Liver (tissue), 9 donors: ENCODE data around the gene GPR132. TPM values are rescaled to one million over a fixed set of nuclear protein-coding genes. Genes with fewer than 3 reads are reported as not detected.

Experiments
- DNase-seq: peaks from one replicate; pipeline ENCODE4 v3.0.0-alpha.2; 2017; ENCODE audit warnings: low spot score
- H3K27ac ChIP-seq, 2 donors: one replicate each; pipeline ENCODE4 v1.7.0; 2013; ENCODE audit warnings: inconsistent platforms in 2 of 2, low read length in 2 of 2, control low read depth in 1 of 2, low read depth in 1 of 2, mild to moderate bottlenecking in 1 of 2
- H3K27me3 ChIP-seq, 4 donors: one replicate each; pipeline versions ENCODE4 v1.6.1 to v1.7.0; 2013; ENCODE audit warnings: low read length in 3 of 4, inconsistent platforms in 1 of 4, mild to moderate bottlenecking in 1 of 4, moderate library complexity in 1 of 4; ENCODE audit not compliant: control insufficient read depth in 4 of 4, insufficient read depth in 4 of 4
- H3K36me3 ChIP-seq, 4 donors: one replicate each; pipeline versions ENCODE4 v1.6.1 to v1.7.0; 2013; ENCODE audit warnings: low read length in 3 of 4, mild to moderate bottlenecking in 3 of 4, low read depth in 1 of 4, moderate library complexity in 1 of 4; ENCODE audit not compliant: control insufficient read depth in 4 of 4, insufficient read depth in 3 of 4
- H3K4me1 ChIP-seq, 4 donors: one replicate each; pipeline versions ENCODE4 v1.6.1 to v1.7.0; 2013; ENCODE audit warnings: low read length in 3 of 4, mild to moderate bottlenecking in 3 of 4, moderate library complexity in 1 of 4; ENCODE audit not compliant: control insufficient read depth in 4 of 4, insufficient read depth in 4 of 4
- H3K4me3 ChIP-seq, 3 donors: one replicate each; pipeline versions ENCODE4 v1.6.1 to v1.7.0; 2013; ENCODE audit warnings: low read length in 3 of 3, control low read depth in 1 of 3, low read depth in 1 of 3, mild to moderate bottlenecking in 1 of 3
- H3K9ac ChIP-seq, 2 donors: one replicate each; pipeline ENCODE4 v1.7.0; 2013; ENCODE audit warnings: low read length in 2 of 2, mild to moderate bottlenecking in 2 of 2, moderate library complexity in 2 of 2, control low read depth in 1 of 2, low read depth in 1 of 2
- H3K9me3 ChIP-seq, 4 donors: one replicate each; pipeline versions ENCODE4 v1.6.1 to v1.7.0; 2013; ENCODE audit warnings: low read length in 3 of 4; ENCODE audit not compliant: control insufficient read depth in 4 of 4
- ATF3 ChIP-seq: IDR thresholded peaks from 2 replicates; pipeline ENCODE4 v1.6.1; 2016; ENCODE audit warnings: antibody characterized with exemption
- CTCF ChIP-seq: fragments of 150-350 bp; IDR thresholded peaks from 2 replicates; pipeline ENCODE4 v1.5.1; 2017; ENCODE audit warnings: improper control_type of control experiment, low read depth, low read length; ENCODE audit not compliant: missing input control
- EGR1 ChIP-seq, 2 donors: IDR thresholded peaks; 2 replicates each; pipeline ENCODE4 v1.6.1; 2016 to 2018; ENCODE audit warnings: antibody characterized with exemption in 2 of 2, low read depth in 2 of 2
- FOXA1 ChIP-seq: IDR thresholded peaks from 2 replicates; pipeline ENCODE4 v1.6.1; 2016; ENCODE audit warnings: antibody characterized with exemption
- FOXA2 ChIP-seq: IDR thresholded peaks from 2 replicates; pipeline ENCODE4 v1.6.1; 2016; ENCODE audit warnings: antibody characterized with exemption
- GABPA ChIP-seq, 2 donors: IDR thresholded peaks in 1 of 2; conservative IDR thresholded peaks in 1 of 2; 2 replicates each; pipeline ENCODE4 v1.6.1; 2016; ENCODE audit warnings: antibody characterized with exemption in 2 of 2, mild to moderate bottlenecking in 1 of 2, moderate library complexity in 1 of 2
- HNF4A ChIP-seq, 2 donors: conservative IDR thresholded peaks; 2 replicates each; pipeline ENCODE4 v1.6.1; 2016; ENCODE audit warnings: antibody characterized with exemption in 2 of 2, mild to moderate bottlenecking in 2 of 2
- HNF4G ChIP-seq: IDR thresholded peaks from 2 replicates; pipeline ENCODE4 v1.6.1; 2016; ENCODE audit warnings: antibody characterized with exemption
- JUND ChIP-seq, 2 donors: IDR thresholded peaks; 2 replicates each; pipeline ENCODE4 v1.6.1; 2016; ENCODE audit warnings: antibody characterized with exemption in 2 of 2
- NR2F2 ChIP-seq: IDR thresholded peaks from 2 replicates; pipeline ENCODE4 v1.6.1; 2016; ENCODE audit warnings: antibody characterized with exemption
- RAD21 ChIP-seq, 2 donors: IDR thresholded peaks; 2 replicates each; pipeline ENCODE4 v1.6.1; 2016; ENCODE audit warnings: antibody characterized with exemption in 2 of 2, mild to moderate bottlenecking in 2 of 2
- REST ChIP-seq: IDR thresholded peaks from 2 replicates; pipeline ENCODE4 v1.6.1; 2016; ENCODE audit warnings: antibody characterized with exemption, mild to moderate bottlenecking
- RXRA ChIP-seq, 2 donors: IDR thresholded peaks; 2 replicates each; pipeline ENCODE4 v1.6.1; 2017 to 2018; ENCODE audit warnings: antibody characterized with exemption in 2 of 2, mild to moderate bottlenecking in 1 of 2
- SP1 ChIP-seq: IDR thresholded peaks from 2 replicates; pipeline ENCODE4 v1.6.1; 2018; ENCODE audit warnings: antibody characterized with exemption, mild to moderate bottlenecking
- TAF1 ChIP-seq: conservative IDR thresholded peaks from 2 replicates; pipeline ENCODE4 v1.6.1; 2016; ENCODE audit warnings: antibody characterized with exemption, mild to moderate bottlenecking
- YY1 ChIP-seq: IDR thresholded peaks from 2 replicates; pipeline ENCODE4 v1.6.1; 2016; ENCODE audit warnings: antibody characterized with exemption, mild to moderate bottlenecking
- WGBS: extraction: QIAGEN DNeasy Blood & Tissue Kit; methylation state at CpG from one replicate; pipeline ENCODE4 v1.1.7; 2013; 5-methylcytosine and 5-hydroxymethylcytosine counted together
- polyA plus RNA-seq, 2 donors: library from polyadenylated mRNA; stranded (reverse) in 1 of 2; unstranded in 1 of 2; fragments of 200-250 nt in 1 of 2; fragments of >200 nt in 1 of 2; fragmentation: Nextera tagmentation in 1 of 2; extraction: Ambion mirVana in 1 of 2; gene quantifications; one replicate each; pipeline versions ENCODE4 v1.2.1 to v1.2.3, GENCODE V29; 2013 to 2015
- total RNA-seq, 2 donors: library from RNA; depleted of rRNA; stranded (reverse); fragments of >200 nt; gene quantifications; one replicate each; pipeline ENCODE4 v1.2.3, GENCODE V29; 2014
- TF ChIP-seq, protein P1 (sequence below): IDR thresholded peaks from 2 replicates; pipeline ENCODE4 v1.6.1; 2016; ENCODE audit warnings: antibody characterized with exemption
- TF ChIP-seq, protein P2 (sequence below): IDR thresholded peaks from 2 replicates; pipeline ENCODE4 v1.6.1; 2016; ENCODE audit warnings: antibody characterized with exemption
- donor health status: healthy.
- donor health status: healthy.
- donor health status: healthy.
- donor health status: healthy.
- donor health status: healthy.

The GPR132 gene
- total and polyA plus RNA-seq, 4 donors: 0.32 to 1.2 (median 0.75) TPM

DNA sequence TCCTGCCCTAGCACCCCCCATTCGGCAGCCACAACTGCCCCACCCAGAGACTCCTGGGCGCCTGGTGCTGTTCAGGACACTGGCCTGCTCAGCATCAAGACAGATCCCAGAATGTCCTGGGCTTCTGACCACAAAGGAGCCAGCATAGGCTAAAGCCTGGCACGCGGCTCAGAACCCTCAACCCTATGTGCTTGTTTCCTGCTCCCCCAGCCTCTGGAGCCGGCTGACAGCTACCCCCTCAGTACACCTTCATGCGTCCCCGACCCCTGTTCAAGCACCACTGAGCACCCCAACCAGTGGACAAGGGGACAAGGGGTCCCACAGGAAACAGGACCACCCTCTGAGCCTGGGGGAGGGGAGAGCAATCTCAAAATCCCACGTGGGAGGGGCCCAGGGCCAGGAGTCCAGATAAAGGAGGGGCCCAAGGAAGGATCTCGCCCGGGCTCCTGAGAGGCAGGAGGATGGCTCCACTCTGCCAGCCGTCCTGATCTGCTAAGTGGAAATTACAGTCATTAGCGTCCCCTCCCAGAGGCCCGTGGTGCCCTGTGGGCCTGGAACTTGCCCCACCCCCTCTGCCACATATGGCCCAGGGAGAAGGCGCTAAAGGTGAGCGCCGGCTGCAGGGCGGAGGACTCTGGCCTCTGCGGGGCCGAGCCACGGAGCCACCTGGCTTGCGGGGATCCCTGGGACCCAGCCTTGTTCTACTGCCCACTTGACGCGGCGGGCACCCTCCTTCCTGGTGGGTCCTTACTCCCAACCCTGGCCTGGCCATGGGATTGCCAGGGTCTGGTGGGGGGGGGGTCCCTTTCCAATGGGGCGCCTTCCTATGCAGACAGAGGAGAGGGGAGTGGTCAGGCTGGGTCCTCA lies 27.2 kb upstream of the GPR132 start:
- Histone ChIP-seq H3K4me3 (peak overlapping the region in 1 of 3 donors; percentile 64), H3K27me3 (peaks cover 0 to 2% (median 0%) of the 10 kb centered on the region in 4 donors), H3K36me3 (no peaks in the 10 kb centered on the region), H3K9me3 (no peaks in the 10 kb centered on the region), H3K9ac (no peak overlapping the region), H3K27ac (peak overlapping the region; percentile 61 to 62), H3K4me1 (peaks cover 20 to 51% (median 32%) of the 10 kb centered on the region in 4 donors)
- TF ChIP-seq HNF4A (conservative IDR thresholded peaks at IDR 0.05): peak in 1 of 2 donors; percentile 32
- TF ChIP-seq NR2F2: no peak
- DNase-seq: no peak
- 59% methylated on average over 25 of the region's 25 CpGs for WGBS

GRCh38 chr14:105091517-105092170 lies 26.4 kb upstream of the GPR132 start:
- no peak overlapping the region for H3K9ac ChIP-seq
- WGBS: 25% methylated on average over 19 of the region's 19 CpGs
- peak overlapping the region; percentile 61 to 62 for H3K27ac ChIP-seq
- peaks cover 0 to 2% (median 0%) of the 10 kb centered on the region in 4 donors for H3K27me3 ChIP-seq
- no peak for DNase-seq
- TF ChIP-seq RAD21 (IDR thresholded peaks at IDR 0.05) (peak; percentile 42 to 43), RXRA (IDR thresholded peaks at IDR 0.05) (peak; percentile 94 to 96), YY1 (peak; percentile 80), TAF1 (no peak), HNF4G (no peak), FOXA1 (peak; percentile 87), GABPA (IDR thresholded peaks at IDR 0.05 in 1 of 2, conservative IDR thresholded peaks at IDR 0.05 in 1 of 2) (peak in 1 of 2 donors; percentile 56), JUND (IDR thresholded peaks at IDR 0.05) (peak in 1 of 2 donors; percentile 63), FOXA2 (peak; percentile 34), ATF3 (no peak), SP1 (peak; percentile 91), REST (peak; percentile 67), EGR1 (IDR thresholded peaks at IDR 0.05; ENCODE audit: low read depth in 2 of 2) (peak; percentile 80 to 97), CTCF (no peak), HNF4A (conservative IDR thresholded peaks at IDR 0.05) (peak; percentile 84 to 96), NR2F2 (peak; percentile 86)
- TF ChIP-seq, protein P1, sequence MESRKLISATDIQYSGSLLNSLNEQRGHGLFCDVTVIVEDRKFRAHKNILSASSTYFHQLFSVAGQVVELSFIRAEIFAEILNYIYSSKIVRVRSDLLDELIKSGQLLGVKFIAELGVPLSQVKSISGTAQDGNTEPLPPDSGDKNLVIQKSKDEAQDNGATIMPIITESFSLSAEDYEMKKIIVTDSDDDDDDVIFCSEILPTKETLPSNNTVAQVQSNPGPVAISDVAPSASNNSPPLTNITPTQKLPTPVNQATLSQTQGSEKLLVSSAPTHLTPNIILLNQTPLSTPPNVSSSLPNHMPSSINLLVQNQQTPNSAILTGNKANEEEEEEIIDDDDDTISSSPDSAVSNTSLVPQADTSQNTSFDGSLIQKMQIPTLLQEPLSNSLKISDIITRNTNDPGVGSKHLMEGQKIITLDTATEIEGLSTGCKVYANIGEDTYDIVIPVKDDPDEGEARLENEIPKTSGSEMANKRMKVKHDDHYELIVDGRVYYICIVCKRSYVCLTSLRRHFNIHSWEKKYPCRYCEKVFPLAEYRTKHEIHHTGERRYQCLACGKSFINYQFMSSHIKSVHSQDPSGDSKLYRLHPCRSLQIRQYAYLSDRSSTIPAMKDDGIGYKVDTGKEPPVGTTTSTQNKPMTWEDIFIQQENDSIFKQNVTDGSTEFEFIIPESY: no peak
- TF ChIP-seq, protein P2, sequence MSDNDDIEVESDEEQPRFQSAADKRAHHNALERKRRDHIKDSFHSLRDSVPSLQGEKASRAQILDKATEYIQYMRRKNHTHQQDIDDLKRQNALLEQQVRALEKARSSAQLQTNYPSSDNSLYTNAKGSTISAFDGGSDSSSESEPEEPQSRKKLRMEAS: no peak
- H3K4me1 ChIP-seq: peaks cover 26 to 58% (median 36%) of the 10 kb centered on the region in 4 donors
- H3K36me3 ChIP-seq: no peaks in the 10 kb centered on the region
- no peaks in the 10 kb centered on the region for H3K9me3 ChIP-seq
- no peak overlapping the region for H3K4me3 ChIP-seq
